Prostate gland (tissue), 2 donors: ENCODE results near the gene MYDGF.

Experiments
- CTCF ChIP-seq, 4 experiments: fragments of 200-600 bp in 2 of 4; fragments of 450-650 bp in 2 of 4; sonication (generic) in 2 of 4; IDR thresholded peaks; 1 replicate in 3 of 4; 2 replicates in 1 of 4; pipeline ENCODE4 v1.5.1; 2016 to 2019; ENCODE audit warnings: antibody characterized with exemption in 4 of 4, mild to moderate bottlenecking in 2 of 4, moderate library complexity in 2 of 4
- POLR2A ChIP-seq: fragments of 450-650 bp; IDR thresholded peaks from one replicate; pipeline ENCODE4 v1.6.1; 2016; ENCODE audit warnings: antibody characterized with exemption, mild to moderate bottlenecking
- POLR2AphosphoS5 ChIP-seq: sonication (generic); formaldehyde crosslinking; IDR thresholded peaks from one replicate; pipeline ENCODE4 v1.6.1; 2017; ENCODE audit warnings: antibody characterized with exemption

DNA sequence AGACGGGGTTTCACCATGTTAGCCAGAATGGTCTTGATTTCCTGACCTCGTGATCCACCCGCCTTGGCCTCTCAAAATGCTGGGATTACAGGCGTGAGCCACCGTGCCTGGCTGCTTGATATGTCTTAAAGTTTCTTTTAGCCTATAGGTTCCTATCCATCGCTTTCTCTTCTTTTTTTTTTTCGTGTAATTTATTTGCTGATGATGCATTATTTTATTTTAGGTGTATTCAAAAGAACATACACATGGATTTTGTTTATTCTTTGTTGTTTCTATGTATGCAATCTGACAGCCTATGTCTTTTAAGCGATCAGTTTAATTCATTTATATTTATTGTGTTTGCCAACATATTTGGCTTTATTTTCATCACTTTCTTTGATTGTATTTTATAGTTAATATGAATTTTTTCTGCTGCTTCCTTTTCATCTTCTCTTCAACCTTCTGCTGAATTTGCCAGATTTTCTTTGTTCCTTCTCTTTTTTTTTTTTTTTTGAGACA, 56.8 kb downstream of the MYDGF start:
- no peak for TF ChIP-seq CTCF (IDR thresholded peaks at IDR 0.05)
- TF ChIP-seq POLR2AphosphoS5 = no peak
- TF ChIP-seq POLR2A = no peak
